ENCODE data around the gene IGSF22.
"Not testable (repeated sequence)": the region's sequence is repeated elsewhere in the genome, so short reads cannot be mapped to it uniquely, and the experiment has no call there.

IGSF22 gene

GRCh38 chr11:18697576-18697975, 28.4 kb downstream of the IGSF22 start:
- no peaks in the 10 kb centered on the region for H3K36me3 ChIP-seq
- H3K4me3 ChIP-seq (ENCODE audit: low read depth in 1 of 2, low read length in 1 of 2): no peak overlapping the region
- peaks cover 6 to 12% of the 10 kb centered on the region in 2 experiments for H3K4me1 ChIP-seq (ENCODE audit: control insufficient read depth in 1 of 2, insufficient read depth in 1 of 2, low read depth in 1 of 2, low read length in 1 of 2)
- H3K27ac ChIP-seq: no peak overlapping the region
- H3K27me3 ChIP-seq: peaks cover 70% of the 10 kb centered on the region
- TF ChIP-seq CTCF (IDR thresholded peaks at IDR 0.05): no peak
- no peaks in the 10 kb centered on the region for H3K9me3 ChIP-seq

- no peak overlapping the region for H3K27ac ChIP-seq
- peaks cover 6 to 12% of the 10 kb centered on the region in 2 experiments for H3K4me1 ChIP-seq (ENCODE audit: control insufficient read depth in 1 of 2, insufficient read depth in 1 of 2, low read depth in 1 of 2, low read length in 1 of 2)
- no peaks in the 10 kb centered on the region for H3K36me3 ChIP-seq
- H3K27me3 ChIP-seq: peaks cover 63% of the 10 kb centered on the region
- no peak overlapping the region for H3K4me3 ChIP-seq (ENCODE audit: low read depth in 1 of 2, low read length in 1 of 2)
- TF ChIP-seq CTCF (IDR thresholded peaks at IDR 0.05): no peak
- H3K9me3 ChIP-seq: no peaks in the 10 kb centered on the region
Observed at GRCh38 chr11:18696638-18697225, 29.3 kb downstream of the IGSF22 start.

- no peak for TF ChIP-seq CTCF (IDR thresholded peaks at IDR 0.05)
- Histone ChIP-seq H3K27me3 (peaks cover 27% of the 10 kb centered on the region), H3K27ac (no peak overlapping the region), H3K4me3 (ENCODE audit: low read depth in 1 of 2, low read length in 1 of 2) (no peak overlapping the region), H3K36me3 (no peaks in the 10 kb centered on the region), H3K9me3 (no peaks in the 10 kb centered on the region), H3K4me1 (ENCODE audit: control insufficient read depth in 1 of 2, insufficient read depth in 1 of 2, low read depth in 1 of 2, low read length in 1 of 2) (no peaks in the 10 kb centered on the region)
Observed at GRCh38 chr11:18692941-18693760, 32.8 kb downstream of the IGSF22 start.

GRCh38 chr11:18691467-18692140, 34.4 kb downstream of the IGSF22 start:
- H3K4me1 ChIP-seq (ENCODE audit: control insufficient read depth in 1 of 2, insufficient read depth in 1 of 2, low read depth in 1 of 2, low read length in 1 of 2); H3K9me3 ChIP-seq: not testable (repeated sequence)

GRCh38 chr11:18684267-18684666, 41.7 kb downstream of the IGSF22 start:
- no peak overlapping the region for H3K4me3 ChIP-seq (ENCODE audit: low read depth in 1 of 2, low read length in 1 of 2)
- no peaks in the 10 kb centered on the region for H3K36me3 ChIP-seq
- H3K4me1 ChIP-seq (ENCODE audit: control insufficient read depth in 1 of 2, insufficient read depth in 1 of 2, low read depth in 1 of 2, low read length in 1 of 2): no peaks in the 10 kb centered on the region
- H3K9me3 ChIP-seq: no peaks in the 10 kb centered on the region
- no peaks in the 10 kb centered on the region for H3K27me3 ChIP-seq
- H3K27ac ChIP-seq: no peak overlapping the region
- no peak for TF ChIP-seq CTCF (IDR thresholded peaks at IDR 0.05)

More at GRCh38 chr11:18691467-18692140, 34.4 kb downstream of the IGSF22 start:
- not testable (repeated sequence) for H3K27ac ChIP-seq; H3K36me3 ChIP-seq; H3K4me3 ChIP-seq (ENCODE audit: low read depth in 1 of 2, low read length in 1 of 2)
- H3K27me3 ChIP-seq: peaks cover 12% of the 10 kb centered on the region

GRCh38 chr11:18682466-18682865, 43.5 kb downstream of the IGSF22 start:
- no peaks in the 10 kb centered on the region for H3K4me1 ChIP-seq (ENCODE audit: control insufficient read depth in 1 of 2, insufficient read depth in 1 of 2, low read depth in 1 of 2, low read length in 1 of 2)
- no peak overlapping the region for H3K4me3 ChIP-seq (ENCODE audit: low read depth in 1 of 2, low read length in 1 of 2)
- no peaks in the 10 kb centered on the region for H3K27me3 ChIP-seq
- no peaks in the 10 kb centered on the region for H3K9me3 ChIP-seq
- no peak for TF ChIP-seq CTCF (IDR thresholded peaks at IDR 0.05)
- no peak overlapping the region for H3K27ac ChIP-seq
- no peaks in the 10 kb centered on the region for H3K36me3 ChIP-seq

- H3K4me3 ChIP-seq (ENCODE audit: low read depth in 1 of 2, low read length in 1 of 2); H3K36me3 ChIP-seq; H3K4me1 ChIP-seq (ENCODE audit: control insufficient read depth in 1 of 2, insufficient read depth in 1 of 2, low read depth in 1 of 2, low read length in 1 of 2); H3K27ac ChIP-seq; H3K27me3 ChIP-seq; H3K9me3 ChIP-seq: not testable (repeated sequence)
Observed at GRCh38 chr11:18681949-18682348, 44.0 kb downstream of the IGSF22 start.

Measured in neutrophil (primary cell).